Psoas muscle (tissue), 8 donors: ENCODE results near the gene PLD3. TPM values are rescaled to one million over a fixed set of nuclear protein-coding genes. Genes with fewer than 3 reads are reported as not detected.

Source experiments
- ATAC-seq, 4 donors: fragments of 200-7000 bp; cut with Tn5 transposase; one replicate each; pipeline ENCODE4 v1.9.1; 2020; ENCODE audit warnings: moderate library complexity in 3 of 4, mild to moderate bottlenecking in 2 of 4
- DNase-seq, 2 donors: peaks; one replicate each; pipeline ENCODE4 v3.0.0-alpha.2; 2020
- H3K27ac ChIP-seq: fragments of 200-600 bp; one replicate; pipeline ENCODE4 v1.8.0; 2022
- H3K27me3 ChIP-seq, 3 donors: fragments of 200-600 bp in 1 of 3; one replicate each; pipeline versions ENCODE4 v1.6.1 to v1.8.0; 2013 to 2022; ENCODE audit warnings: low read length in 2 of 3, mild to moderate bottlenecking in 2 of 3, moderate library complexity in 1 of 3; ENCODE audit not compliant: insufficient read depth in 3 of 3
- H3K36me3 ChIP-seq, 2 donors: fragments of 200-600 bp in 1 of 2; one replicate each; pipeline versions ENCODE4 v1.6.1 to v1.8.0; 2013 to 2022; ENCODE audit warnings: low read depth in 1 of 2, mild to moderate bottlenecking in 1 of 2, moderate library complexity in 1 of 2; ENCODE audit not compliant: insufficient read depth in 1 of 2
- H3K4me1 ChIP-seq: fragments of 200-600 bp; one replicate; pipeline ENCODE4 v1.8.0; 2022
- H3K4me3 ChIP-seq: fragments of 200-600 bp; one replicate; pipeline ENCODE4 v1.8.0; 2022; ENCODE audit warnings: mild to moderate bottlenecking
- H3K9me3 ChIP-seq: fragments of 200-600 bp; one replicate; pipeline ENCODE4 v1.8.0; 2022
- WGBS, 3 donors: extraction: QIAGEN DNeasy Blood & Tissue Kit; methylation state at CpG; one replicate each; pipeline versions ENCODE4 v1.1.6 to v1.1.7; 2013; 5-methylcytosine and 5-hydroxymethylcytosine counted together
- intact Hi-C, 2 donors: fragments of 100-400 bp; cut with DNase I; formaldehyde crosslinking; loops; one replicate each; pipeline versions ENCODE4 v1.11.0 to v1.14.2; 2022
- polyA plus RNA-seq, 3 donors: library from polyadenylated mRNA; stranded (reverse); fragments of 200-250 nt; gene quantifications; one replicate each; pipeline ENCODE4 v1.2.3, GENCODE V29; 2013
- total RNA-seq, 4 donors: library from RNA; stranded (reverse); fragmentation: NEBNext Ultra II Directional in 2 of 4; extraction: Animal tissue kit (Norgen Biotek cat#: 25700) in 2 of 4; gene quantifications; one replicate each; pipeline versions ENCODE4 v1.2.1 to v1.2.4, GENCODE V29; 2021 to 2023
- TF ChIP-seq, protein P1 (sequence below): fragments of 200-600 bp; IDR thresholded peaks from one replicate; pipeline ENCODE4 v1.8.0; 2022; ENCODE audit warnings: antibody characterized with exemption
- donor health status: healthy with polysubstance abuse.
- donor health status: DM: no; HTN: no; CAD: no; lungs with moderate emphysema.
- donor health status: Bipolar disorder and iron deficiency.
- donor health status: healthy.
- donor health status: DM: yes; HTN: yes; CAD: no.
- donor health status: DM: no; HTN: no; CAD: no.
- donor health status: DM: no; HTN: no; CAD: no.
- donor health status: DM: yes; HTN: yes; CAD: no.

The PLD3 gene
- total and polyA plus RNA-seq, 7 donors: 60.2 to 116 (median 84.2) TPM

GRCh38 chr19:40411125-40411842 lies 62.8 kb downstream of the PLD3 start:
- DNase-seq: peak; percentile 68 to 90
- TF ChIP-seq, protein P1, sequence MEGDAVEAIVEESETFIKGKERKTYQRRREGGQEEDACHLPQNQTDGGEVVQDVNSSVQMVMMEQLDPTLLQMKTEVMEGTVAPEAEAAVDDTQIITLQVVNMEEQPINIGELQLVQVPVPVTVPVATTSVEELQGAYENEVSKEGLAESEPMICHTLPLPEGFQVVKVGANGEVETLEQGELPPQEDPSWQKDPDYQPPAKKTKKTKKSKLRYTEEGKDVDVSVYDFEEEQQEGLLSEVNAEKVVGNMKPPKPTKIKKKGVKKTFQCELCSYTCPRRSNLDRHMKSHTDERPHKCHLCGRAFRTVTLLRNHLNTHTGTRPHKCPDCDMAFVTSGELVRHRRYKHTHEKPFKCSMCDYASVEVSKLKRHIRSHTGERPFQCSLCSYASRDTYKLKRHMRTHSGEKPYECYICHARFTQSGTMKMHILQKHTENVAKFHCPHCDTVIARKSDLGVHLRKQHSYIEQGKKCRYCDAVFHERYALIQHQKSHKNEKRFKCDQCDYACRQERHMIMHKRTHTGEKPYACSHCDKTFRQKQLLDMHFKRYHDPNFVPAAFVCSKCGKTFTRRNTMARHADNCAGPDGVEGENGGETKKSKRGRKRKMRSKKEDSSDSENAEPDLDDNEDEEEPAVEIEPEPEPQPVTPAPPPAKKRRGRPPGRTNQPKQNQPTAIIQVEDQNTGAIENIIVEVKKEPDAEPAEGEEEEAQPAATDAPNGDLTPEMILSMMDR: no peak
- Histone ChIP-seq H3K27me3 (no peaks in the 10 kb centered on the region), H3K36me3 (no peaks in the 10 kb centered on the region), H3K4me1 (peaks cover 22% of the 10 kb centered on the region), H3K4me3 (peak overlapping the region; percentile 43), H3K9me3 (no peaks in the 10 kb centered on the region), H3K27ac (peak overlapping the region; percentile 92)
- peak; percentile 91 to 95 (median 92) for ATAC-seq
- intact Hi-C loops: loop anchor here in 1 of 2 donors (5.0 kb wide), 1 partner anchor 69 kb away; no protein-coding TSS in a partner anchor
- 21 to 28% (median 23%) methylated on average over 16 of the region's 16 CpGs for WGBS, 3 donors

DNA sequence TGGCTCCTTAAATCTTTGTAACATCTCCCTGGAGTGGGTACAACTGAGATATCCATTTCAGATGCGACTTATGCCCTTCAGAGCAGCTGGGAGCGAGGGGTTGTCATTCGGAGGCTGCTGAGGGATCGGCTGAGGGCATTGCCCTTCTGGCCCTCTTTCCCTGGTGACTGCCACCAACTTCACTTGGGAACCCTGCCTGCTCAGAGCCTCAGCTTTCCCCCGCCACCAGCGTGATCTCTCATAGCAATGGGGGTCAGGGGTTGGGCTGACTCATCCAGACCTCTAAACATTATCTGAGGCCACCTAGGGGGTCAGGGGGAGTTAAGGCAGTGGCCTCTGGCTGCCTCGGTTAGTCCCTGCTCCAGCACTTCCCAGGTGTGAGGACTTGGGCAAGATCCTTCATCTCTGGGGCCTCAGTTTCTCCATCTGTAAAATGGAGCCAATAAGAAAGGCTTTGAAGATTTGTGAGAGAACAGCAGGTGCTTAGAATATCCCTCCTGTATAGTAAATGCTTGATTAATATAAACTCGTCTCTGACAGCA lies 63.5 kb downstream of the PLD3 start:
- DNase-seq (peak in 1 of 2 donors; percentile 83), ATAC-seq (peak; percentile 61 to 76 (median 68))
- peak overlapping the region; percentile 92 for H3K27ac ChIP-seq
- H3K4me1 ChIP-seq: peaks cover 23% of the 10 kb centered on the region
- no peaks in the 10 kb centered on the region for H3K27me3 ChIP-seq
- H3K9me3 ChIP-seq: no peaks in the 10 kb centered on the region
- WGBS, 3 donors: 28 to 33% (median 32%) methylated on average over 8 of the region's 8 CpGs
- H3K4me3 ChIP-seq: peak overlapping the region; percentile 43
- intact Hi-C loops: loop anchor here in 1 of 2 donors (5.0 kb wide), 1 partner anchor 70 kb away; no protein-coding TSS in a partner anchor
- TF ChIP-seq, protein P1: no peak
- H3K36me3 ChIP-seq: no peaks in the 10 kb centered on the region

DNA sequence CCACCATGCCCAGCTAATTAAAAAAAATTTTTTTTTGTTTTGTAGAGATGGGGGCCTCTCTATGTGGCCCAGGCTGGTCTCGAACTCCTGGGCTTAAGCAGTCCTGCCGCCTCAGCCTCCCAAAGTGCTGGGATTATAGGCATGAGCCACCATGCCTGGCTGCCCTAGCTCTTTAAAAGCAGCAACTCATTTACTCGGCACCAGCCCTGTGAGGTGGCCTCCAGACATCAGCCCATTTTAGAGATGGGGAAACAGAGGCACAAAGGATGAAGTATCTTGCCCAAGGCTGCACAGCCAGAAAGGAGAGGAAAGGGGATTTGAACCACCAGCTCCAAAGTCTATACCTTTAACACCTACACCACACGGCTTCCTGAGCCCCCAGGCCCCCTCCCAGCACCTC lies 64.4 kb downstream of the PLD3 start:
- H3K9me3 ChIP-seq: no peaks in the 10 kb centered on the region
- no peaks in the 10 kb centered on the region for H3K27me3 ChIP-seq
- peak overlapping the region; percentile 92 for H3K27ac ChIP-seq
- ATAC-seq (no peak), DNase-seq (no peak)
- peaks cover 23% of the 10 kb centered on the region for H3K4me1 ChIP-seq
- H3K4me3 ChIP-seq: no peak overlapping the region
- TF ChIP-seq, protein P1: no peak
- WGBS, 3 donors: 77 to 87% (median 77%) methylated on average over 4 of the region's 4 CpGs
- intact Hi-C loops: loop anchor here in 1 of 2 donors (5.0 kb wide), 1 partner anchor 71 kb away; no protein-coding TSS in a partner anchor
- no peaks in the 10 kb centered on the region for H3K36me3 ChIP-seq

DNA sequence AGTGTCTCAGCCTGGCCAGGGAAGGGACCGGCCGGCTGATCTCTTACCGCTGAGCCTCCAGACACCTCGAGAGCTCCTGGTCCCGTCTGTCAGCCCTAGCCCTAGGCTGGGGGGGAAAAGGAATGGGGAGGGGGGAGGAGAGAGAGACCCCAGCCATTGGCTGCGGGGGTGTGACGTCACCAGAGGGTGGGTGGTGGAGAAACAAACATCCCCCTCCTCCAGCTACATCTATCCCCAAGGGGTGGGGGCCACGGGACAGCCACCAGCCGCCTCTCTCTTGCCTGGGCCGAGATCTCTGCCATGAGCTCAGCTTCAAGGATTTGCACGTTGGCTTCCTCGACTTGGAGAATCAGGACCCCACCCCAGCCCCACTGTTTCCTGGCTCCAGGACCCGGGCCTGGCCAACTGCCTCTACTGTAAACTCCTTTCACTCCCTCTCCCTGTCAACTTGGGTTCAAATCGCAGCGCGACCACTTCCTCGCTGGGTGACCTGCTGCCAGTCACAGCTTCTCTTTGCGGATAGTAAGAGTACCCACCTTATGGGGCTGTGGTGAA lies 64.9 kb downstream of the PLD3 start, which contains the start of gene PRX:
PRX (minus strand) TSS at position 88 of the 555 bp plus-strand sequence. CDS start 5,446 bp downstream, outside the sequence.
- WGBS, 3 donors: 39 to 57% (median 51%) methylated on average over 17 to 18 of the region's 18 CpGs
- ATAC-seq: no peak
- TF ChIP-seq, protein P1: no peak
- intact Hi-C loops: loop anchor here in 1 of 2 donors (5.0 kb wide), 1 partner anchor 71 kb away; no protein-coding TSS in a partner anchor
- Histone ChIP-seq H3K36me3 (no peaks in the 10 kb centered on the region), H3K9me3 (no peaks in the 10 kb centered on the region), H3K4me1 (peaks cover 23% of the 10 kb centered on the region), H3K27me3 (no peaks in the 10 kb centered on the region), H3K27ac (peak within 1 kb of the TSS; percentile 92), H3K4me3 (no peak within 1 kb of the TSS)
- DNase-seq: no peak
